HG02798 (cell line): ENCODE data around the gene RAI14.

ENCODE experiments used
- ATAC-seq: cut with Tn5 transposase; IDR thresholded peaks from one replicate; pipeline ENCODE4 v1.9.1; 2021; ENCODE audit warnings: mild to moderate bottlenecking; ENCODE audit not compliant: unreplicated experiment, poor library complexity

The RAI14 gene

GRCh38 chr5:34639852-34640626 is 16.1 kb upstream of the RAI14 start:
- no peak for ATAC-seq

GRCh38 chr5:34648039-34648839 is 7.9 kb upstream of the RAI14 start:
- no peak for ATAC-seq

GRCh38 chr5:34648840-34649158 is 7.3 kb upstream of the RAI14 start:
- ATAC-seq = no peak

GRCh38 chr5:34651791-34652190 is 4.3 kb upstream of the RAI14 start:
- ATAC-seq = no peak

- no peak for ATAC-seq
Observed at GRCh38 chr5:34652466-34652865, 3.7 kb upstream of the RAI14 start.

- no peak for ATAC-seq
Observed at GRCh38 chr5:34652914-34653313, 3.2 kb upstream of the RAI14 start.

- ATAC-seq = no peak
Observed at GRCh38 chr5:34653708-34654107, 2.4 kb upstream of the RAI14 start.

- no peak for ATAC-seq
Observed at GRCh38 chr5:34655354-34655991, 655 bp upstream of the RAI14 start.

GRCh38 chr5:34656700-34657273 is 659 bp downstream of the RAI14 start:
- no peak for ATAC-seq

GRCh38 chr5:34657274-34657921 is 1.3 kb downstream of the RAI14 start:
- ATAC-seq = no peak

GRCh38 chr5:34657988-34658387 is 1.9 kb downstream of the RAI14 start:
- no peak for ATAC-seq

- ATAC-seq = no peak
Observed at GRCh38 chr5:34659168-34659567, 3.0 kb downstream of the RAI14 start.

GRCh38 chr5:34660444-34660843 is 4.3 kb downstream of the RAI14 start:
- no peak for ATAC-seq

GRCh38 chr5:34663771-34664496 is 7.8 kb downstream of the RAI14 start:
- ATAC-seq = no peak

- ATAC-seq = no peak
Observed at GRCh38 chr5:34666392-34667080, 10.4 kb downstream of the RAI14 start.

- ATAC-seq = no peak
Observed at GRCh38 chr5:34667705-34668104, 11.6 kb downstream of the RAI14 start.

- no peak for ATAC-seq
Observed at GRCh38 chr5:34669931-34670516, 13.9 kb downstream of the RAI14 start.

GRCh38 chr5:34672196-34672595 is 16.1 kb downstream of the RAI14 start:
- ATAC-seq = no peak
